Measurements from ENCODE around the gene FAM43B. TPM values are rescaled to one million over a fixed set of nuclear protein-coding genes. Genes with fewer than 3 reads are reported as not detected.
A peak's percentile ranks its signal among the peaks of the same experiment; 100 is the strongest.

Gene FAM43B
- total RNA-seq, 1 donor from 2014 or later, result 0.20 TPM

- no peaks in the 10 kb centered on the region for H3K4me1 ChIP-seq
- no peak for TF ChIP-seq CTCF (IDR thresholded peaks at IDR 0.05)
- H3K27me3 ChIP-seq, result peaks cover 22% of the 10 kb centered on the region
- intact Hi-C loops (cut with DNase I), result no loop called here
- H3K27ac ChIP-seq, result no peak overlapping the region
- no peak for DNase-seq
- no peak for ATAC-seq
- H3K4me3 ChIP-seq, result no peak overlapping the region
- no peaks in the 10 kb centered on the region for H3K9me3 ChIP-seq
- no peaks in the 10 kb centered on the region for H3K36me3 ChIP-seq
These were observed 13.4 kb upstream of the FAM43B start for GRCh38 chr1:20538760-20539551.

GRCh38 chr1:20540281-20540680, 12.1 kb upstream of the FAM43B start:
- Histone ChIP-seq H3K4me3 (no peak overlapping the region), H3K27me3 (peaks cover 34% of the 10 kb centered on the region), H3K27ac (no peak overlapping the region), H3K36me3 (no peaks in the 10 kb centered on the region), H3K4me1 (no peaks in the 10 kb centered on the region), H3K9me3 (no peaks in the 10 kb centered on the region)
- ATAC-seq (no peak), DNase-seq (no peak)
- TF ChIP-seq CTCF (IDR thresholded peaks at IDR 0.05), result no peak
- intact Hi-C loops (cut with DNase I), result no loop called here

- TF ChIP-seq CTCF (IDR thresholded peaks at IDR 0.05), result no peak
These were observed 5.7 kb upstream of the FAM43B start for GRCh38 chr1:20546637-20547036.

GRCh38 chr1:20551161-20551560, 1.2 kb upstream of the FAM43B start:
- Histone ChIP-seq H3K27me3 (peaks cover 58% of the 10 kb centered on the region), H3K4me3 (no peak overlapping the region), H3K9me3 (no peaks in the 10 kb centered on the region), H3K27ac (no peak overlapping the region), H3K36me3 (no peaks in the 10 kb centered on the region), H3K4me1 (no peaks in the 10 kb centered on the region)
- no peak for ATAC-seq
- DNase-seq, result no peak
- no peak for TF ChIP-seq CTCF (IDR thresholded peaks at IDR 0.05)
- intact Hi-C loops (cut with DNase I), result no loop called here

More at GRCh38 chr1:20546637-20547036, 5.7 kb upstream of the FAM43B start:
- Histone ChIP-seq H3K4me1 (no peaks in the 10 kb centered on the region), H3K36me3 (no peaks in the 10 kb centered on the region), H3K27me3 (peaks cover 40% of the 10 kb centered on the region), H3K9me3 (no peaks in the 10 kb centered on the region), H3K27ac (no peak overlapping the region), H3K4me3 (no peak overlapping the region)
- ATAC-seq, result no peak
- DNase-seq, result no peak
- intact Hi-C loops (cut with DNase I), result no loop called here

- H3K27me3 ChIP-seq, result peaks cover 53% of the 10 kb centered on the region
- H3K4me1 ChIP-seq, result no peaks in the 10 kb centered on the region
- peak overlapping the region; percentile 28 for H3K4me3 ChIP-seq
- DNase-seq (no peak), ATAC-seq (no peak)
- intact Hi-C loops (cut with DNase I), result no loop called here
- no peaks in the 10 kb centered on the region for H3K36me3 ChIP-seq
- H3K27ac ChIP-seq, result no peak overlapping the region
- H3K9me3 ChIP-seq, result no peaks in the 10 kb centered on the region
- no peak for TF ChIP-seq CTCF (IDR thresholded peaks at IDR 0.05)
These were observed 514 bp downstream of the FAM43B start for GRCh38 chr1:20552728-20553445.

Data from upper lobe of right lung (tissue), 1 donor.